GM18861 (cell line): Measurements from ENCODE around the gene ADIG.

Source experiments
- ATAC-seq: cut with Tn5 transposase; IDR thresholded peaks from one replicate; pipeline ENCODE4 v1.9.1; 2021; ENCODE audit not compliant: unreplicated experiment

ADIG gene

DNA sequence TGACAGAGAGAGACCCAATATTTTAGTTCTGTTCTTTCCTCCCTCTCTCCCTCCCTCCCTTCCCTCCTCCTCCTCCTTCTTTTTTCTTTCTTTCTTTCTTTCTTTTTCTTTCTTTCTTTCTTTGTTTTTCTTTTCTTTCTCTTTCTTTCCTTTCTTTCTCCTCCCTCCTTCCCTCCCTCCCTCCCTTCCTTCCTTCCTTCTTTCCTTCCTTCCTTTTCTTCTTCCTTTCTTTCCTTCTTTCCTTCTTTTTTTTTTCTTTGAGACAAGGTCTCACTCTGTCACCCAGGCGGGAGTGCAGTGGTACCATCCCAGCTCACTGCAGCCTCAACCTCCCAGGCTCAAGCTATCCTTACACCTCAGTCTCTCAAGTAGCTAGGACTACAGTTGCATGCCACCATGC, 49.0 kb downstream of the ADIG start:
- ATAC-seq = no peak

DNA sequence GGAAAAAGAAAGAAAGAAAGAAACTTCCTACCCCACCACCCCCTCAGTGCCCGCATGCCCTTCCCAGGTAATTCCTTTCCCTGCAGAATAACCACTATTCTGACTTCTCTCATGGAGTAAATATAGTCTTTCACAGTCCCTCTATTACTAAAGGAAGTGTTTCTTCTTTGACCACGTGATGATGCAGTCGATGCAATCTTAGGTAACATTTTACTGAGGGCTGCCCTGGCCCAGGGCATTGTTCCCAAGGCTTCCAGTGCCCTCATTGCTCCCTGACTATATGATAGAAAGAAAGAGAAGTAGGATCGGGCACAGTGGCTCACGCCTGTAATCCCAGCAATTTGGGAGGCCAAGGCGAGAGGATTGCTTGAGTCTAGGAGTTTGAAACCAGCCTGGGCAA, 49.7 kb downstream of the ADIG start:
- no peak for ATAC-seq

DNA sequence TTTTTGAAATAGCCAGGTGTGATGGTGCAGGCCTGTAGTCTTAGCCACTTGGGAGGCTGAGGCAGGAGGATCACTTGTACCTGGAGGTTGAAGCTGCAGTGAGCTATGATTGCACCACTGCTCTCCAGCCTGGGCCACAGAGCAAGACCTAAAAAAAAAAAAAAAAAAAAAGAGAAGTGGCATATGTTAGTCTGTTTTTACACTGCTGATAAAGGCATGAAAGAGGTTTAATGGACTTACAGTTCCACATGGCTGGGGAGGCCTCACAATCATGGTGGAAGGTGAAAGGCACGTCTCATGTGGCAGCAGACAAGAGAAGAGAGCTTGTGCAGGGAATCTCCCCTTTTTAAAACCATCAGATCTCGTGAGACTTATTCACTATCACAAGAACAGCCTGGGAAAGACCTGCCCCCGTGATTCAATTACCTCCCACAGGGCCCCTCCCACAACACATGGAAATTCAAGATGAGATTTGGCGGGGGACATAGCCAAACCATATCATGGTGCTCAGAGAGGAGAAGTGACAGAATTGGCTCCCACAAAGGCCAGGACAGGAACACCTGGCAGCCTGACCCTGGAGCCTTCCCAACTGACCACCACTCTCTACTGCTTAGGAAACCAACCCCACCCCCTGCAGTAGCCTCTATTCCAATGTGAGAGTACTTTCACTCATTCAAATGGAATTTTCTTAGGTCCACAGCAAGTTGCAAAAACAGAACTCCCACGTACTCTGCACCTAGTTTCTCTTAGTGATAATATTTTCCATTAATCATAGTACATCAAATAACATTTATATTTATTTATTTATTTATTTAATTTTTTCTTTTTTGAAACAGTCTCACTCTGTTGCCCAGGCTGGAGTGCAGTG, 50.4 kb downstream of the ADIG start:
- ATAC-seq = no peak

DNA sequence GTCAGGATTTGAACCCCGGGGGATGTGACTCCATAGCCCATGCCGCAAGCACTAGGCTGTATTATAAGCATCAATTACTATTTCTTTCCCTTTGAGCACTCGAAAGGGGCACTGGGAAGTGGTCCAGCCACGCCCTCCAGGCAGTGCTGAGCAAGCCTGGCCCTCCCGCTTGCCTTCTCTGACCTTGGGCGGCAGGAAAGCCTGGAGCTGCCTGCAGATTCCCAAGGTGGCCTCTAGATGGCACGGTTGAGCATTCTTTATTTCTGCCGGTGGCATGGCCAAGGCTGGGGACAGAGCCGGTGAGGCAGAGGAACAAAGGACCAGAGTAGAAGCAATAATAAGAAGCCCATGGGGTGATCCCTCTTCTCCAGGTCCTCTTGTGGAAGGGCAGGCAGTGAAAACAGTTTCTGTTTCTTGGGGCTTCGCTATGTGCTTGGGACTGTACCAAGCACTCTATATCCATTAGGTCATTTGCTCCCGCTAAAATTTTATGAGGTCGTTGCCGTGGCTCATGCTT, 52.6 kb downstream of the ADIG start:
- ATAC-seq = no peak

DNA sequence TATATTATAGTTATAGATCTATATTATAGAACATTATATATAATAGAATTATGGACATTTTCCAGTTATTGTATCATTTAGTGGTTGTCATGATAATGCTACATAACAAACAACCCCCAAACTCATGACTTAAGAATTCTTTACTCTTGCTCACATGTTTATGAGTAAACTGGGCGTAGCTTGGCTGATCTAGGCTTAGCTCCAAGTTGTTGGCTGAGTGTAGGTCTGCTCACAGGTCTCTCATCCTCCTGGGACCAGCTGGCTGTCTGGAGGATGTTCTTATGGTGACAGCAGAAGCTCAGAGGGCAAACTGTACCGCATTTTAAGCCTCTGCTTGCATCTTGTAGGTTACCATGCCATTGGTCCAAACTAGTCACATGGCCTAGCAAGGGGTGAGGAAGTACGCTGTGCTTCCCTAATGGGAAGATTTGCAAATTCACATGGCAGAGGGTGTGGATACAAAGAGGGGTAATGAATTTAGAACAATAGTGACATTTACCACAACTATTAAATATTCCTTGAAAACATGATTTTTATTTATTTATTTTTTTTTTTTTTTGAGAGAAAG, 54.8 kb downstream of the ADIG start:
- no peak for ATAC-seq
